Calu3 (cell line): ENCODE measurements around the gene GMCL2. TPM values are rescaled to one million over a fixed set of nuclear protein-coding genes. Genes with fewer than 3 reads are reported as not detected.

Source experiments
- BruUV-seq: library from RNA; stranded (reverse); fragments of 400-500 nt; replicated peaks from 2 replicates; lab custom pipeline; 2021; lab: Mats Ljungman, UMichigan
- CTCF ChIA-PET: fragments of 300-600 bp; sonication (Branson Sonifier 250); formaldehyde crosslinking; loops from one replicate; lab custom pipeline; 2022; ENCODE audit warnings: antibody characterized with exemption; lab: Charles Lee
- DNase-seq: peaks from one replicate; pipeline ENCODE4 v3.0.0; 2022
- H3K27ac Mint-ChIP-seq: one replicate; pipeline ENCODE4 v1.8.0; 2022; ENCODE audit warnings: mixed read lengths; ENCODE audit not compliant: unreplicated experiment
- H3K27me3 Mint-ChIP-seq: one replicate; pipeline ENCODE4 v1.8.0; 2022; ENCODE audit warnings: mixed read lengths; ENCODE audit not compliant: unreplicated experiment
- H3K36me3 Mint-ChIP-seq: one replicate; pipeline ENCODE4 v1.8.0; 2022; ENCODE audit warnings: mild to moderate bottlenecking, moderate library complexity, mixed read lengths; ENCODE audit not compliant: insufficient read depth, unreplicated experiment
- H3K4me1 Mint-ChIP-seq: one replicate; pipeline ENCODE4 v1.8.0; 2022; ENCODE audit warnings: mild to moderate bottlenecking, low read depth, mixed read lengths; ENCODE audit not compliant: unreplicated experiment
- H3K4me3 Mint-ChIP-seq: one replicate; pipeline ENCODE4 v1.8.0; 2022; ENCODE audit warnings: mild to moderate bottlenecking, low read depth, moderate library complexity, mixed read lengths; ENCODE audit not compliant: unreplicated experiment
- H3K9me3 Mint-ChIP-seq: one replicate; pipeline ENCODE4 v1.8.0; 2022; ENCODE audit warnings: low read depth, mixed read lengths; ENCODE audit not compliant: unreplicated experiment
- intact Hi-C: fragments of 100-400 bp; cut with micrococcal nuclease; formaldehyde crosslinking; loops from one replicate; pipeline ENCODE4 v1.10.0; 2022; ENCODE audit not compliant: unreplicated experiment
- total RNA-seq: library from RNA; stranded (reverse); gene quantifications from 2 replicates; pipeline ENCODE4 v1.2.3, GENCODE V29; 2022
- TF ChIP-seq, protein P1 (sequence below): fragments of 200-600 bp; IDR thresholded peaks from one replicate; pipeline ENCODE4 v1.8.0; 2022; ENCODE audit warnings: antibody characterized with exemption; ENCODE audit not compliant: unreplicated experiment

GMCL2 gene
- total RNA-seq, 1 experiment from 2014 or later: not detected

DNA sequence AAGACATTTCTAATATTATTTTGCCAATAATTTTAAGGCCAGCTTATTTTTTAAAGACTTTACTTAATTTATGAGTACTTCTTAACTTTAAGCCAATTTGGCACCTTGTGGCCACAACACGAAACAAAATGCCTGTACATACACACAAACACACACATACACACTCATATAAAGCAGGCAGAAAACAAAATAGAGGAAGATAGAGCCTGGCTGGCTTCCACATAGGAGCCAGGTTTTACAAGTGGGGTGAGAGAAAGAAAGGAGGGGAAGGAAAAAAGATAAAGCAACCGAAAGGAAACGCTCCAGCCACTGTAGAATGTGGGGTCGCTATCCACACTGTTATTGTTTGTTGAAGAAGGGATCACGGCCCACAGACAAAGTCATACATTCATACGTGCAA lies 10.4 kb downstream of the GMCL2 start:
- no peaks in the 10 kb centered on the region for H3K4me1 Mint-ChIP-seq
- H3K27ac Mint-ChIP-seq: no peak overlapping the region
- TF ChIP-seq, protein P1, sequence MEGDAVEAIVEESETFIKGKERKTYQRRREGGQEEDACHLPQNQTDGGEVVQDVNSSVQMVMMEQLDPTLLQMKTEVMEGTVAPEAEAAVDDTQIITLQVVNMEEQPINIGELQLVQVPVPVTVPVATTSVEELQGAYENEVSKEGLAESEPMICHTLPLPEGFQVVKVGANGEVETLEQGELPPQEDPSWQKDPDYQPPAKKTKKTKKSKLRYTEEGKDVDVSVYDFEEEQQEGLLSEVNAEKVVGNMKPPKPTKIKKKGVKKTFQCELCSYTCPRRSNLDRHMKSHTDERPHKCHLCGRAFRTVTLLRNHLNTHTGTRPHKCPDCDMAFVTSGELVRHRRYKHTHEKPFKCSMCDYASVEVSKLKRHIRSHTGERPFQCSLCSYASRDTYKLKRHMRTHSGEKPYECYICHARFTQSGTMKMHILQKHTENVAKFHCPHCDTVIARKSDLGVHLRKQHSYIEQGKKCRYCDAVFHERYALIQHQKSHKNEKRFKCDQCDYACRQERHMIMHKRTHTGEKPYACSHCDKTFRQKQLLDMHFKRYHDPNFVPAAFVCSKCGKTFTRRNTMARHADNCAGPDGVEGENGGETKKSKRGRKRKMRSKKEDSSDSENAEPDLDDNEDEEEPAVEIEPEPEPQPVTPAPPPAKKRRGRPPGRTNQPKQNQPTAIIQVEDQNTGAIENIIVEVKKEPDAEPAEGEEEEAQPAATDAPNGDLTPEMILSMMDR: no peak
- no peaks in the 10 kb centered on the region for H3K36me3 Mint-ChIP-seq
- no peak for DNase-seq
- peaks cover 3% of the 10 kb centered on the region for H3K9me3 Mint-ChIP-seq
- CTCF ChIA-PET: no interaction called here
- no peak overlapping the region for H3K4me3 Mint-ChIP-seq
- BruUV-seq: no TSS peak
- H3K27me3 Mint-ChIP-seq: peaks cover 20% of the 10 kb centered on the region
- intact Hi-C loops: no loop called here

DNA sequence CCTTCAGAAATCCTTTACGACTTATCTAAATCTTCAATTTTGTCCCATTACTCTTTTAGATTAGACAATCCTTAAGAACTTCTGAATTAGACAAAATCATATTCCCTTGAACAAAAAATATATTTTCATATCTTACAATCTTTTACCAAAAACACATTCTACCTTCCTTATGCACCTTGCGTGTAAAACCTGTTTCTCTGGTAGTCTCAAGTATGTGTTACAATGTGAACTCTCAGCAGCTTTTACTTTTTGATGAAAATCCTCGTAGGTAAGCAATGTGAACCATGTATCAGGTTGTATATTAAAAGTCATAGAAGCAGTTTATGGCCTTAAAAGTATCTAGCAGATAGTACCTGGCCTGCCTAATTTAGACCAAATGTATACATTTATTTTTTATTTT lies 12.7 kb downstream of the GMCL2 start:
- no TSS peak for BruUV-seq
- CTCF ChIA-PET: no interaction called here
- DNase-seq: no peak
- Mint-ChIP-seq H3K9me3 (no peaks in the 10 kb centered on the region), H3K36me3 (no peaks in the 10 kb centered on the region), H3K27me3 (peaks cover 42% of the 10 kb centered on the region), H3K27ac (no peak overlapping the region), H3K4me1 (no peaks in the 10 kb centered on the region), H3K4me3 (no peak overlapping the region)
- TF ChIP-seq, protein P1: no peak
- intact Hi-C loops: no loop called here

DNA sequence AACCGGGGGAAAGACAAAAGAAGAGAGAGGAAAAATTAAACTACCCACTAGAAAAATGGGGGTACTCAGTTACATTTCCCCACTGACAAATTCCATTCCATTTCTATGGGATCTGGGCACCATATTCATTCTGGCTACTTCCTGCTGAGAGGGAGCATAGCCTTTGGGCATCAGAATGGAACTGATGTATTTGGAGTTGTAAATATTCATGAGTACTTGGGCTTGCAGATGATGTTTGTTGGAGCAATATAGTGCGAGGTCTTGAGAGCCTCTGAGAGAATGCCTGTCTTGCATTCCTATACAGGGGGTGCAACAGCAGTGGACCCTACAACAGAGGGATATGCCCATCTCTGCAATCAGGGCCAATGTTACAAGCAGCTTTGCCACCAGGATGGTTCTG lies 16.7 kb downstream of the GMCL2 start:
- no peak for DNase-seq
- intact Hi-C loops: no loop called here
- TF ChIP-seq, protein P1: no peak

DNA sequence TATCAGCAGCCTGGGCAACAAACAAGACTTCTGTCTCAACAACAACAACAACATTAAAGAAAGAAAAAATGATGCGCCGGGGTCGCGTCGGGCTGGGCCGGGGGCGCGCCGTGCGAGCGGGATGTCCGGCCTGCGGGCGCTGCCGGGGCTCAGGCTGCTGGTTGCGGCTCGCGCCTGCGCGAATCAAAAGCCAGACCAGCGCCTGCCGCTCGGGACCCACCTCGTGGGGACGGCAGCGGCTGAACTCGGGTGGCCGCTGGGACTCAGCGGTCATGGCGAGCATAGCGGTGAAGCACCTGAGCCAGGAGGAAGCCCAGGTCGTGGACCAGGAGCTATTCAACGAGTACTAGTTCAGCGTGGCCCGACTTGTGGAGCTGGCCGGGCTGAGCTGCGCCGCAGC lies 21.6 kb downstream of the GMCL2 start:
- TF ChIP-seq, protein P1: no peak
- H3K36me3 Mint-ChIP-seq: peaks cover 5% of the 10 kb centered on the region
- H3K4me1 Mint-ChIP-seq: no peaks in the 10 kb centered on the region
- CTCF ChIA-PET: interaction anchor here (1.8 kb wide), 1 partner anchor 90 kb away, joined by 5 read pairs; no protein-coding TSS in a partner anchor
- no peaks in the 10 kb centered on the region for H3K9me3 Mint-ChIP-seq
- intact Hi-C loops: no loop called here
- BruUV-seq: no TSS peak
- H3K27me3 Mint-ChIP-seq: peaks cover 47% of the 10 kb centered on the region
- no peak overlapping the region for H3K27ac Mint-ChIP-seq
- no peak for DNase-seq
- H3K4me3 Mint-ChIP-seq: no peak overlapping the region

More for the DNA sequence above, 16.7 kb downstream of the GMCL2 start:
- H3K4me1 Mint-ChIP-seq: no peaks in the 10 kb centered on the region
- peaks cover 34% of the 10 kb centered on the region for H3K27me3 Mint-ChIP-seq
- H3K27ac Mint-ChIP-seq: no peak overlapping the region
- no peaks in the 10 kb centered on the region for H3K9me3 Mint-ChIP-seq
- no peaks in the 10 kb centered on the region for H3K36me3 Mint-ChIP-seq
- H3K4me3 Mint-ChIP-seq: no peak overlapping the region
- CTCF ChIA-PET: interaction anchor here (0.6 to 0.9 kb wide), 4 partner anchors 10 to 1440 kb away, joined by 3 to 5 read pairs (median 3); no protein-coding TSS in a partner anchor
- BruUV-seq: no TSS peak
